Activated CD4-positive, alpha-beta T cell treated with anti-CD3 and anti-CD28 coated beads, Interleukin-2, amount 10 ng/mL, durations not matched to agents 24 days and 14 days (primary cell): ENCODE results near the gene AATK. TPM values are rescaled to one million over a fixed set of nuclear protein-coding genes. Genes with fewer than 3 reads are reported as not detected.

Source experiments
- DNase-seq: peaks from one replicate; pipeline ENCODE4 v3.0.0; 2022
- H3K27ac Mint-ChIP-seq: one replicate; pipeline ENCODE4 v1.8.0; 2022; ENCODE audit warnings: mild to moderate bottlenecking, mixed read lengths
- H3K27me3 Mint-ChIP-seq: one replicate; pipeline ENCODE4 v1.8.0; 2022; ENCODE audit warnings: mixed read lengths
- H3K36me3 Mint-ChIP-seq: one replicate; pipeline ENCODE4 v1.8.0; 2022; ENCODE audit warnings: low read depth, mild to moderate bottlenecking, mixed read lengths
- H3K4me1 Mint-ChIP-seq: one replicate; pipeline ENCODE4 v1.8.0; 2021; ENCODE audit warnings: mixed read lengths
- H3K4me3 Mint-ChIP-seq: one replicate; pipeline ENCODE4 v1.8.0; 2022; ENCODE audit warnings: mild to moderate bottlenecking, moderate library complexity, mixed read lengths
- H3K9me3 Mint-ChIP-seq: one replicate; pipeline ENCODE4 v1.8.0; 2021; ENCODE audit warnings: mixed read lengths
- intact Hi-C: fragments of 100-400 bp; cut with micrococcal nuclease; formaldehyde crosslinking; loops from one replicate; pipeline ENCODE4 v1.15.1; 2023
- total RNA-seq: library from RNA; stranded (reverse); gene quantifications from 2 replicates; pipeline ENCODE4 v1.2.3, GENCODE V29; 2022

Gene AATK
- total RNA-seq, 1 donor from 2014 or later, result 0.42 TPM

DNA sequence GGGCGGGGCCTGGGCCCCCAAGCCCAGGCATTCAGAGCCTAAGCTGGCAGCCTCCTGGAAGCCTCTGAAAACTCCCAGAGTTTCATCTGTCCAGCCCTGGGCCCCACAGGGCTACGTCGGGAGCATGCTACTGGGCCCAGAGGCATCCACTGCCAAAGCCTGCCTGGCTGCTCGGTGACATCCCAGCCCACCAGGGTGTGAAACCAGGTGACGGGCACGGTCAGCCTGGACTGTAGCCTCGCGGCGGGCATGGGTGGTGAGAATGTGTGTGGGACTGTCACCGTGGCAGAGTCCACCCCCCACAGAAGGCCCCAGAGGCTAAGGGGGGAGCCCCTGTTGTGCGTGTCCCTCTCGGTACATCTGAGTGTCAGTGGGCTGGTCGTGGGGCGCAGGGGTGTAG, 25.6 kb upstream of the AATK start:
- Mint-ChIP-seq H3K4me3 (no peak overlapping the region), H3K9me3 (no peaks in the 10 kb centered on the region), H3K27me3 (no peaks in the 10 kb centered on the region), H3K36me3 (no peaks in the 10 kb centered on the region), H3K4me1 (no peaks in the 10 kb centered on the region), H3K27ac (no peak overlapping the region)
- intact Hi-C loops, result no loop called here
- no peak for DNase-seq

DNA sequence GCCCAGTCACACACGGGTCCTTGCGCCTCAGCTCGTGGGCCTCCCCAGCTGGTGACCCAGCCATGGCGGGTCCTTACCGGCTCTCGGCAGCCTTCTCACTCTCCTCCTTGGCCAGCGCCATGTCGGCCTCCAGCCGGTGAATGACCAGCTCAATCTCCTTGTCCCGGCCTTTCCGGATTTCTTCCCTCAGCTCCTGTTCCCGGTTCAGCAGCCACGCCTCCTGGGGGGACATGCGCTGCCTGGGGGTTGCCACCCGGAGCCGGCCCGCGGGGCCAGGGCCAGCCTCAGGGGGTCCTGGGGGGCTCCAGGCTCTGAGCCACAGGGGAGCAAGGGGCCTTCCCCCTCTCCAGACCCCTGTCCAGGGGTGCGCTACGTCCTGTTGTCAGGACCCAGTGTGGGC, 25.1 kb upstream of the AATK start:
- no peak for DNase-seq
- no peaks in the 10 kb centered on the region for H3K36me3 Mint-ChIP-seq
- no peak overlapping the region for H3K4me3 Mint-ChIP-seq
- no peaks in the 10 kb centered on the region for H3K27me3 Mint-ChIP-seq
- no peak overlapping the region for H3K27ac Mint-ChIP-seq
- H3K9me3 Mint-ChIP-seq, result no peaks in the 10 kb centered on the region
- intact Hi-C loops, result no loop called here
- no peaks in the 10 kb centered on the region for H3K4me1 Mint-ChIP-seq

DNA sequence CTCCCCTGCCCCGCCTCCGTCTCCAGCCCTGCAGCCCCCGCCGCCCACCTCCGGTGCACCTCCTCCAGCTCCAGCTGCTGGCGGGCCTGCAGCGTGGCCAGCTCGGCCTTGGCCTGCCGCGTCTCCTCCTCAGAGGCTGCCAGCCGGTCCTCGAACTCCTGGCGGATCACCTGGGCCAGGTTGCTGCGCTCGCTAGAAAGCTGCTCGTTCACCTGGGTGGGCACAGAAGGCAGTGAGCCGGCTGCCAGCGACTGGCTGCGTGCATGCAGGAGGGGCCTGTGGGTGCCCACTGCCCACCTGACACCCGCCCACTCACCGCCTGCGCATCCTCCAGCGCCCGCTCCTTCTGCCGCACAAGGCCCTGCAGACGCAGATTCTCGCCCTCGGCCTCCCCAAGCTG, 24.6 kb upstream of the AATK start:
- H3K9me3 Mint-ChIP-seq, result no peaks in the 10 kb centered on the region

GRCh38 chr17:81189670-81190530, 23.9 kb upstream of the AATK start:
- Mint-ChIP-seq H3K27me3 (no peaks in the 10 kb centered on the region), H3K9me3 (no peaks in the 10 kb centered on the region), H3K4me1 (no peaks in the 10 kb centered on the region), H3K27ac (no peak overlapping the region), H3K36me3 (no peaks in the 10 kb centered on the region), H3K4me3 (no peak overlapping the region)
- intact Hi-C loops, result no loop called here
- DNase-seq, result no peak

More for the DNA sequence above, 24.6 kb upstream of the AATK start:
- intact Hi-C loops, result no loop called here
- no peaks in the 10 kb centered on the region for H3K27me3 Mint-ChIP-seq
- DNase-seq, result no peak
- H3K4me3 Mint-ChIP-seq, result no peak overlapping the region
- H3K36me3 Mint-ChIP-seq, result no peaks in the 10 kb centered on the region
- H3K4me1 Mint-ChIP-seq, result no peaks in the 10 kb centered on the region
- no peak overlapping the region for H3K27ac Mint-ChIP-seq

- Mint-ChIP-seq H3K9me3 (no peaks in the 10 kb centered on the region), H3K27me3 (no peaks in the 10 kb centered on the region), H3K4me1 (no peaks in the 10 kb centered on the region), H3K36me3 (no peaks in the 10 kb centered on the region), H3K27ac (no peak overlapping the region), H3K4me3 (no peak overlapping the region)
- no peak for DNase-seq
- intact Hi-C loops, result no loop called here
Measured at GRCh38 chr17:81189016-81189415, 23.0 kb upstream of the AATK start.

- no peak for DNase-seq
- no peaks in the 10 kb centered on the region for H3K4me1 Mint-ChIP-seq
- H3K36me3 Mint-ChIP-seq, result no peaks in the 10 kb centered on the region
- H3K4me3 Mint-ChIP-seq, result no peak overlapping the region
- intact Hi-C loops, result no loop called here
- no peaks in the 10 kb centered on the region for H3K9me3 Mint-ChIP-seq
- H3K27ac Mint-ChIP-seq, result no peak overlapping the region
- H3K27me3 Mint-ChIP-seq, result no peaks in the 10 kb centered on the region
Measured at GRCh38 chr17:81188491-81188840, 22.4 kb upstream of the AATK start.

DNA sequence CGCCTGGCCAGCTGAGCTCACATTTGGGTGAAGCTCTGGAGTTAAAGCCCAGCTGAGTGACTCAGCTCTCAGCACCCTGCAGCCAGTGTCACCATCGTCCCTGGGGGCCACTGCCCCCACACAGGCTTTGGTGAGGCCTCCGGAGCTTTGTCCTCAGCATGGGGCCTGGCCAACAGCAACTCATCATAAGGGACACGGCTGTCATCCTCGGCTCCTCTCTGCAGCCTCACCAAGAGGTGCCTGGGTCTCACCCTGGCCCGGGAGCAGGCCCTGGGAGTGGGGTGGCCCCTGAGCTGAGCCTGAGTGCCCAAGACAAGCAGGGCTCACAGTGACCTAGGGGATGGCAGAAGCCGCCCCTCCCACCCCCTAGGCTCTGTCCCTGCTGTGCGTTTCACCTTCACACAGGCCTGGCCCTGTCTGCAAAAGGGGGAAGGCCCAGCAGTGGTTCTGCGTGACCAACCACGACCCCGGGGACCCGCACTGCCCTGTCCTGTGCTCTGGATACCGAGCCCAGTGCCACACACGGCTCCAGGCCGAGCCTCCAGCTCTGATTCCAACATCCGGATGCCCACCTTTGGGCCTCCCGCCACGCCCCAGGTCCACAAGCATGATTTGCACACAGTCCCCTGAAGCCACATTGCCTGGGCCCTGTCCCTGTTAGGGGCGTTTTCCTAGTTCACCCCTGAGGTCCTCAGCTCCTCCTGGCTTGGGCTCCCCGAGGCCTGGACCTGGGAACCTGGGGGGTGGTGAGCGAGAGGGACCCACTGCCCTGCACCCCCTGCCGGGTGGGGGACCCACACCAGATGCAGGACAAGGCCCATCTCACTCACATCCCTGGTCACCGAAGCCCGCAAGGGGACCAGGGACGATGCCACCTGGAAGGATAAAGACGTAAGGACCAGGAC, 21.8 kb upstream of the AATK start:
- no peaks in the 10 kb centered on the region for H3K27me3 Mint-ChIP-seq
- no peak overlapping the region for H3K4me3 Mint-ChIP-seq
- intact Hi-C loops, result no loop called here
- H3K27ac Mint-ChIP-seq, result no peak overlapping the region
- no peaks in the 10 kb centered on the region for H3K4me1 Mint-ChIP-seq
- H3K36me3 Mint-ChIP-seq, result no peaks in the 10 kb centered on the region
- H3K9me3 Mint-ChIP-seq, result no peaks in the 10 kb centered on the region
- DNase-seq, result no peak

- no peaks in the 10 kb centered on the region for H3K36me3 Mint-ChIP-seq
- H3K4me1 Mint-ChIP-seq, result no peaks in the 10 kb centered on the region
- H3K9me3 Mint-ChIP-seq, result no peaks in the 10 kb centered on the region
- no peak for DNase-seq
- no peak overlapping the region for H3K4me3 Mint-ChIP-seq
- intact Hi-C loops, result no loop called here
- no peaks in the 10 kb centered on the region for H3K27me3 Mint-ChIP-seq
- H3K27ac Mint-ChIP-seq, result no peak overlapping the region
Measured at GRCh38 chr17:81187120-81187519, 21.1 kb upstream of the AATK start.

DNA sequence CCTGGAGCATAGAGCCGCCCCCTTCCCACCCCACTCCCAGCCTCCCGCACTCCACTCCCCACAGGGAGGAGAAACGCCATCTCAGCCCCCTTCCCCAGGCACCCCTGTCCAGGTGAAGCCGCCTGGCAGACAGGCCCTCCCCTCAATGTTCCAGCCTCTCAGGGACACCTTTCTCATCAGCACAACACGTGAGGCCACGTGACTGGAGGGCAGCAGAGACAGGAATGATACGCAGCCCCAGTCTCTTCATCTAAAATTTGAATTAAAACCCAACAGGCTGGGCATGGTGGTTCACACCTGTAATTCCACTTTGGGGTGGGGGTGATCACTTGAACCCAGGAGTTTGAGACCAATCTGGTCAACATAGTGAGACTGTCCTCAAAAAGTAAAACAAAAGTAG, 20.2 kb upstream of the AATK start:
- no peaks in the 10 kb centered on the region for H3K36me3 Mint-ChIP-seq
- H3K27ac Mint-ChIP-seq, result no peak overlapping the region
- no peaks in the 10 kb centered on the region for H3K27me3 Mint-ChIP-seq
- DNase-seq, result no peak
- no peaks in the 10 kb centered on the region for H3K4me1 Mint-ChIP-seq
- no peaks in the 10 kb centered on the region for H3K9me3 Mint-ChIP-seq
- intact Hi-C loops, result no loop called here
- no peak overlapping the region for H3K4me3 Mint-ChIP-seq

GRCh38 chr17:81184555-81184954, 18.5 kb upstream of the AATK start:
- Mint-ChIP-seq H3K4me1 (no peaks in the 10 kb centered on the region), H3K4me3 (no peak overlapping the region), H3K9me3 (no peaks in the 10 kb centered on the region), H3K36me3 (no peaks in the 10 kb centered on the region), H3K27ac (no peak overlapping the region), H3K27me3 (no peaks in the 10 kb centered on the region)
- DNase-seq, result no peak
- intact Hi-C loops, result no loop called here

DNA sequence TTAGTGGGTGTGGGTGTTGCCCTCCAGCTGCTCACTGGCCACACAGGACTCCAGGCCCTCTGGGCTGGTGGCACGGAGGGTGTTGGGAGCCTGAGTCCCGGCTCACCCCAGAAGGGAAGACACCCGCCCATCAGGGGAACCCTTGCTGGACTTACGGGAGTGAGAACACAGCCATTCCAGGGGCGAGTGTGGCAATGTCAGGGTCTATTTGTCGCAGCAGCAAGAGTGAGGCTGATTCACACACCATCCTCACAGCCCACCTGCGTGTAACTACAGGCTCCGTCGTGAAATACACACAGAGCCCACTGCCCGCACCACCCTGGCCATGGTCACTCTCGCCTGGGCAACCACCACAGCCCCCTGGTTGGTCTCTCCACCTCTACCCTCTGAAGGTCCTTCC, 17.8 kb upstream of the AATK start:
- no peaks in the 10 kb centered on the region for H3K27me3 Mint-ChIP-seq
- no peaks in the 10 kb centered on the region for H3K36me3 Mint-ChIP-seq
- no peak for DNase-seq
- H3K27ac Mint-ChIP-seq, result no peak overlapping the region
- no peaks in the 10 kb centered on the region for H3K4me1 Mint-ChIP-seq
- intact Hi-C loops, result no loop called here
- H3K9me3 Mint-ChIP-seq, result no peaks in the 10 kb centered on the region
- no peak overlapping the region for H3K4me3 Mint-ChIP-seq

DNA sequence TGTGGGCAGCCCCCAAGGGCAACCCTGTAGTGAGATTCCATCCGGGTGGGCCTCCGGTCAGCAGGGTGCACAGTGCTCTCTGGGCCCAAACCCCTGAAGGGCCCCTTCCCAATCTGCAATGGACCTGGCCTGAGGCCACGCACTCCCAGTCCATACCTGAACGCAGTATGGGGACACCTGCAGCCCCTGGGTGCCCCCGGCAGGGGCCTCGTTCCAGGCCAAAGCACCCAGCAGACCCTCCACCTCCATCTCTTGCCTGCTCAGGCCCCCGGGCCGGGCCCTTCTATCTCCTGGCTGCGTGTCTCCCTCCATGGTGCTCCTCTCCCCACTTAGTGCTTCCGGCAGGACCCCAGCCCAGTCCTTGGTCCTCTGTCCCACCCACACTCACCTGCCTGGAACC, 17.3 kb upstream of the AATK start:
- Mint-ChIP-seq H3K9me3 (no peaks in the 10 kb centered on the region), H3K4me1 (no peaks in the 10 kb centered on the region), H3K27me3 (no peaks in the 10 kb centered on the region), H3K4me3 (no peak overlapping the region), H3K36me3 (no peaks in the 10 kb centered on the region), H3K27ac (no peak overlapping the region)
- intact Hi-C loops, result no loop called here
- no peak for DNase-seq

- no peak overlapping the region for H3K4me3 Mint-ChIP-seq
Measured at GRCh38 chr17:81182596-81182995, 16.6 kb upstream of the AATK start.

GRCh38 chr17:81181811-81182185, 15.8 kb upstream of the AATK start:
- Mint-ChIP-seq H3K36me3 (no peaks in the 10 kb centered on the region), H3K9me3 (no peaks in the 10 kb centered on the region), H3K27ac (no peak overlapping the region), H3K27me3 (no peaks in the 10 kb centered on the region), H3K4me1 (no peaks in the 10 kb centered on the region), H3K4me3 (no peak overlapping the region)
- intact Hi-C loops, result no loop called here
- no peak for DNase-seq

More at GRCh38 chr17:81182596-81182995, 16.6 kb upstream of the AATK start:
- Mint-ChIP-seq H3K27ac (no peak overlapping the region), H3K27me3 (no peaks in the 10 kb centered on the region), H3K36me3 (no peaks in the 10 kb centered on the region), H3K4me1 (no peaks in the 10 kb centered on the region), H3K9me3 (no peaks in the 10 kb centered on the region)
- intact Hi-C loops, result no loop called here
- DNase-seq, result no peak
